ENCODE measurements around the gene DGKB. TPM values are rescaled to one million over a fixed set of nuclear protein-coding genes. Genes with fewer than 3 reads are reported as not detected.

Gene DGKB
- polyA plus RNA-seq, 1 experiment, result 0.04 TPM

DNA sequence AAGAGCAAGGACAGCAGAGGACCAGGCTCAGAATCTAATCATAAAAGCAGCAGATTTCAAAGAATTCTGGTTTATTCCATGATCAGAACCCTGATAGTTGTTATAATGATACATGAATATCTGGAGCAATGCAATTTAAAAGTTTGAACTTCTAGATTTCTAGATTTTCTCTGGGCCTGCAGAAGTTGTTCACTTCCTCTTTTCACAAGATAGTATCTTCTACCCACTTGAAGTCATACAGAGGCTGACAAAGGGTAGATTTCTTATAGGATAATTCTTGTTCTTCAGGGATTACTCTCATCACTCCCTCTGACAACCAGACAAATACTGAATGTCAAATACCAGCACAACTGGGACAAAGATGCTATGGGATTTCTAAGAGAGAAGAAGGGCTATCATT is 593.1 kb downstream of the DGKB start:
- ChIA-PET CTCF (no interaction called here), POLR2A (no interaction called here)
- no peak overlapping the region for H3K4me3 ChIP-seq (ENCODE audit: low read depth, low read length)
- no peak for DNase-seq (ENCODE audit: low read depth, low spot score)
- no peaks in the 10 kb centered on the region for H3K9me3 ChIP-seq (ENCODE audit: control insufficient read depth, insufficient read depth, low read length)
- no peaks in the 10 kb centered on the region for H3K27me3 ChIP-seq (ENCODE audit: control insufficient read depth, insufficient read depth, low read length)
- H3K27ac ChIP-seq (ENCODE audit: low read depth, low read length), result no peak overlapping the region
- TF ChIP-seq, protein P1, sequence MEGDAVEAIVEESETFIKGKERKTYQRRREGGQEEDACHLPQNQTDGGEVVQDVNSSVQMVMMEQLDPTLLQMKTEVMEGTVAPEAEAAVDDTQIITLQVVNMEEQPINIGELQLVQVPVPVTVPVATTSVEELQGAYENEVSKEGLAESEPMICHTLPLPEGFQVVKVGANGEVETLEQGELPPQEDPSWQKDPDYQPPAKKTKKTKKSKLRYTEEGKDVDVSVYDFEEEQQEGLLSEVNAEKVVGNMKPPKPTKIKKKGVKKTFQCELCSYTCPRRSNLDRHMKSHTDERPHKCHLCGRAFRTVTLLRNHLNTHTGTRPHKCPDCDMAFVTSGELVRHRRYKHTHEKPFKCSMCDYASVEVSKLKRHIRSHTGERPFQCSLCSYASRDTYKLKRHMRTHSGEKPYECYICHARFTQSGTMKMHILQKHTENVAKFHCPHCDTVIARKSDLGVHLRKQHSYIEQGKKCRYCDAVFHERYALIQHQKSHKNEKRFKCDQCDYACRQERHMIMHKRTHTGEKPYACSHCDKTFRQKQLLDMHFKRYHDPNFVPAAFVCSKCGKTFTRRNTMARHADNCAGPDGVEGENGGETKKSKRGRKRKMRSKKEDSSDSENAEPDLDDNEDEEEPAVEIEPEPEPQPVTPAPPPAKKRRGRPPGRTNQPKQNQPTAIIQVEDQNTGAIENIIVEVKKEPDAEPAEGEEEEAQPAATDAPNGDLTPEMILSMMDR (IDR thresholded peaks at IDR 0.05; ENCODE audit: low read depth, low read length), result no peak

DNA sequence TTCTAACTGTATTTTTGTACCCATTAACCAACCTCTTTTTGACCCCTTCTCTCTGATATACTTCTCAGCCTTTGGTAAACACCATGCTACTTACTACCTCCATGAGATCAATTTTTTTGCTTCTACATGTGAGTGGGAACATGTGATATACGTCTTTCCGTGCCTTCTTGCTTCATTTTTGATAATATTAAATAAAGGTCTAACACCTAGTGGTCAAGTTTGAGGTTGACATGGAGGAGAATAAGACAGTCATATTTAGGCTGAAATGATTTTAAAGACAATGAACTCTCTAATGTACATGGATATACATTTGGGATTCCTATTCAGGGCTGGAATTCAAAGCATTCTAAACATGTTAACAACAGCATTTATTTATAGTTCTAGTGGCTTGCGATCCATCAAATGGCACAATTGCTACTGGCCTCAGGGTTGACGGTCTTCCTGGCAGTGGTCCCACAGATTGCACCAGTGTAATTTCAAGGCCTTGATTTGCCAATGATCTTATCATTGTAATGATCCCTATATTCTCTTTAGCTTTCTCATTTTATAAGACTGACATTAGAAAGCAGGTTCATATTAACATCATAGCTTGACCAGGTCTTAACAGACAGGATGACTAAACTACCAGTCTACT is 597.2 kb downstream of the DGKB start:
- TF ChIP-seq, protein P1 (IDR thresholded peaks at IDR 0.05; ENCODE audit: low read depth, low read length), result peak; percentile 29; the same call in 1 of the 2 replicates
- ChIA-PET POLR2A (no interaction called here), CTCF (interaction anchor here (1.1 kb wide), 1 partner anchor 386 kb away, joined by 9 read pairs; no protein-coding TSS in a partner anchor)
- DNase-seq (ENCODE audit: low read depth, low spot score), result no peak
- no peak overlapping the region for H3K27ac ChIP-seq (ENCODE audit: low read depth, low read length)
- no peaks in the 10 kb centered on the region for H3K9me3 ChIP-seq (ENCODE audit: control insufficient read depth, insufficient read depth, low read length)
- H3K27me3 ChIP-seq (ENCODE audit: control insufficient read depth, insufficient read depth, low read length), result no peaks in the 10 kb centered on the region
- no peak overlapping the region for H3K4me3 ChIP-seq (ENCODE audit: low read depth, low read length)

- no peak for DNase-seq (ENCODE audit: low read depth, low spot score)
- ChIA-PET CTCF (no interaction called here), POLR2A (no interaction called here)
- Histone ChIP-seq H3K9me3 (ENCODE audit: control insufficient read depth, insufficient read depth, low read length) (no peaks in the 10 kb centered on the region), H3K27ac (ENCODE audit: low read depth, low read length) (no peak overlapping the region), H3K27me3 (ENCODE audit: control insufficient read depth, insufficient read depth, low read length) (no peaks in the 10 kb centered on the region), H3K4me3 (ENCODE audit: low read depth, low read length) (no peak overlapping the region)
- TF ChIP-seq, protein P1 (IDR thresholded peaks at IDR 0.05; ENCODE audit: low read depth, low read length), result no peak
These were observed 599.0 kb downstream of the DGKB start for GRCh38 chr7:14303536-14303935.

- POLR2A ChIA-PET, result no interaction called here
- no peaks in the 10 kb centered on the region for H3K27me3 ChIP-seq (ENCODE audit: control insufficient read depth, insufficient read depth, low read length)
- CTCF ChIA-PET, result no interaction called here
- TF ChIP-seq, protein P1 (IDR thresholded peaks at IDR 0.05; ENCODE audit: low read depth, low read length), result no peak
- no peak overlapping the region for H3K27ac ChIP-seq (ENCODE audit: low read depth, low read length)
- no peaks in the 10 kb centered on the region for H3K9me3 ChIP-seq (ENCODE audit: control insufficient read depth, insufficient read depth, low read length)
- no peak overlapping the region for H3K4me3 ChIP-seq (ENCODE audit: low read depth, low read length)
- DNase-seq (ENCODE audit: low read depth, low spot score), result no peak
These were observed 607.9 kb downstream of the DGKB start for GRCh38 chr7:14294637-14295036.

- DNase-seq (ENCODE audit: low read depth, low spot score), result no peak
- CTCF ChIA-PET, result no interaction called here
These were observed 609.1 kb downstream of the DGKB start for GRCh38 chr7:14293434-14293833.

More at GRCh38 chr7:14293434-14293833, 609.1 kb downstream of the DGKB start:
- no peaks in the 10 kb centered on the region for H3K27me3 ChIP-seq (ENCODE audit: control insufficient read depth, insufficient read depth, low read length)
- H3K9me3 ChIP-seq (ENCODE audit: control insufficient read depth, insufficient read depth, low read length), result no peaks in the 10 kb centered on the region
- no peak overlapping the region for H3K27ac ChIP-seq (ENCODE audit: low read depth, low read length)
- no peak overlapping the region for H3K4me3 ChIP-seq (ENCODE audit: low read depth, low read length)
- POLR2A ChIA-PET, result no interaction called here
- TF ChIP-seq, protein P1 (IDR thresholded peaks at IDR 0.05; ENCODE audit: low read depth, low read length), result no peak

Data from AG04450 (cell line).